GM12891 (cell line): ENCODE data around the gene COPG1.

Experiments
- DNase-seq: peaks from one replicate; pipeline ENCODE4 v3.0.0; 2011; ENCODE audit warnings: low spot score; ENCODE audit not compliant: insufficient read length
- FAIRE-seq: peaks from 2 replicates; lab custom pipeline; 2011; peaks lifted over from hg19 to GRCh38; lab: Jason Lieb, UNC
- PAX5 ChIP-seq: IDR thresholded peaks from 2 replicates; pipeline ENCODE4 v1.6.1; 2011; ENCODE audit warnings: low read length, moderate library complexity, mild to moderate bottlenecking; ENCODE audit not compliant: insufficient read depth, severe bottlenecking
- POLR2A ChIP-seq: IDR thresholded peaks from 2 replicates; pipeline ENCODE4 v1.6.1; 2011; ENCODE audit warnings: low read depth, low read length, control low read depth
- POLR2AphosphoS5 ChIP-seq: IDR thresholded peaks from 2 replicates; pipeline ENCODE4 v1.6.1; 2011; ENCODE audit warnings: low read depth, low read length, control low read depth
- POU2F2 ChIP-seq: IDR thresholded peaks from 2 replicates; pipeline ENCODE4 v1.6.1; 2011; ENCODE audit warnings: low read depth, mild to moderate bottlenecking, control low read depth, low read length, moderate library complexity
- SPI1 ChIP-seq: IDR thresholded peaks from 2 replicates; pipeline ENCODE4 v1.6.1; 2011; ENCODE audit warnings: low read depth, low read length, control low read depth
- TAF1 ChIP-seq: IDR thresholded peaks from 2 replicates; pipeline ENCODE4 v1.6.1; 2011; ENCODE audit warnings: low read depth, low read length, control low read depth

Gene COPG1

GRCh38 chr3:129278966-129279906 lies 29.8 kb downstream of the COPG1 start:
- TF ChIP-seq PAX5: no peak
- TF ChIP-seq TAF1: peak; percentile 66
- no peak for TF ChIP-seq POU2F2
- no peak for TF ChIP-seq SPI1
- peak; percentile 85 for TF ChIP-seq POLR2AphosphoS5
- no peak; the same call in 1 of the 2 replicates for TF ChIP-seq POLR2A
- DNase-seq (no peak), FAIRE-seq (peak; percentile 85)

- TF ChIP-seq TAF1 (no peak), POLR2AphosphoS5 (no peak), POLR2A (no peak), PAX5 (no peak)
- DNase-seq (no peak), FAIRE-seq (no peak)
Measured at GRCh38 chr3:129280183-129280582, 30.8 kb downstream of the COPG1 start.

GRCh38 chr3:129281726-129282125 lies 32.3 kb downstream of the COPG1 start:
- FAIRE-seq: no peak
- TF ChIP-seq TAF1 (no peak), POLR2AphosphoS5 (no peak), POU2F2 (no peak), POLR2A (no peak), PAX5 (no peak), SPI1 (no peak)
- DNase-seq: no peak

- DNase-seq (peak; percentile 48), FAIRE-seq (peak; percentile 91)
- TF ChIP-seq POLR2AphosphoS5 (0 out of 2 replicates have a peak, but pooled peaks have one; percentile 40), POLR2A (no peak), TAF1 (no peak), POU2F2 (0 out of 2 replicates have a peak, but pooled peaks have one; percentile 32), SPI1 (no peak), PAX5 (no peak)
Measured at GRCh38 chr3:129282727-129283327, 33.4 kb downstream of the COPG1 start.

- DNase-seq (no peak), FAIRE-seq (peak; percentile 74)
- no peak for TF ChIP-seq POLR2AphosphoS5
- TF ChIP-seq SPI1: no peak
- TF ChIP-seq PAX5: no peak
- TF ChIP-seq POLR2A: no peak
- no peak for TF ChIP-seq POU2F2
- TF ChIP-seq TAF1: no peak
Measured at GRCh38 chr3:129286081-129286480, 36.7 kb downstream of the COPG1 start.

GRCh38 chr3:129288446-129288845 lies 39.0 kb downstream of the COPG1 start:
- DNase-seq (no peak), FAIRE-seq (no peak)
- TF ChIP-seq SPI1 (no peak), POLR2AphosphoS5 (no peak), POLR2A (no peak), TAF1 (no peak), PAX5 (no peak)

GRCh38 chr3:129289201-129289921 lies 40.0 kb downstream of the COPG1 start:
- FAIRE-seq (no peak), DNase-seq (no peak)
- no peak for TF ChIP-seq PAX5
- TF ChIP-seq POLR2A: no peak
- no peak for TF ChIP-seq SPI1
- no peak for TF ChIP-seq POU2F2
- no peak for TF ChIP-seq POLR2AphosphoS5
- no peak for TF ChIP-seq TAF1

GRCh38 chr3:129291236-129291886 lies 42.0 kb downstream of the COPG1 start:
- DNase-seq (no peak), FAIRE-seq (no peak)
- TF ChIP-seq PAX5: no peak
- no peak for TF ChIP-seq SPI1
- no peak for TF ChIP-seq TAF1
- TF ChIP-seq POLR2AphosphoS5: no peak

- no peak for TF ChIP-seq TAF1
- no peak for TF ChIP-seq POU2F2
- no peak for TF ChIP-seq POLR2A
- TF ChIP-seq POLR2AphosphoS5: no peak
- FAIRE-seq (no peak), DNase-seq (no peak)
Measured at GRCh38 chr3:129295286-129295685, 45.9 kb downstream of the COPG1 start.
